ENCODE measurements around the gene TLNRD1.

GRCh38 chr15:80999623-81000036 lies 1.1 kb upstream of the TLNRD1 start:
- no peak for TF ChIP-seq CTCF (conservative IDR thresholded peaks at IDR 0.05 in 1 of 2, IDR thresholded peaks at IDR 0.05 in 1 of 2; ENCODE audit: extremely low read depth in 1 of 2, insufficient read depth in 1 of 2, low read depth in 1 of 2, low read length in 2 of 2)
- no peak for TF ChIP-seq EZH2 (IDR thresholded peaks at IDR 0.05; ENCODE audit: borderline replicate concordance, low read length)

All from mammary epithelial cell (primary cell).